ENCODE data around the gene TRPM3. TPM values are rescaled to one million over a fixed set of nuclear protein-coding genes. Genes with fewer than 3 reads are reported as not detected.

TRPM3 gene
- total RNA-seq, 1 experiment from 2014 or later = not detected

- no peak for DNase-seq (ENCODE audit: low read depth, low spot score)
- CTCF ChIA-PET = no interaction called here
Observed at GRCh38 chr9:71036501-71036900, 84.9 kb downstream of the TRPM3 start.

GRCh38 chr9:71032779-71033178, 88.6 kb downstream of the TRPM3 start:
- POLR2A ChIA-PET = no interaction called here
- DNase-seq (ENCODE audit: low read depth, low spot score) (no peak), ATAC-seq (no peak)
- CTCF ChIA-PET = no interaction called here
- no peaks in the 10 kb centered on the region for H3K27me3 ChIP-seq (ENCODE audit: control insufficient read depth, insufficient read depth, low read length)
- in situ Hi-C loops (cut with HindIII; ENCODE audit: low pct_unique_long_range_greater_than_20kb, low sequenced_read_pairs) = no loop called here
- no peaks in the 10 kb centered on the region for H3K36me3 ChIP-seq (ENCODE audit: control insufficient read depth, insufficient read depth, low read length)
- no peak overlapping the region for H3K4me3 ChIP-seq (ENCODE audit: low read depth in 2 of 2, low read length in 2 of 2)
- H3K27ac ChIP-seq (ENCODE audit: low read length) = no peak overlapping the region
- BruUV-seq (replicated peaks) = no TSS peak
- no peaks in the 10 kb centered on the region for H3K4me1 ChIP-seq (ENCODE audit: control insufficient read depth, insufficient read depth, low read length)
- no peaks in the 10 kb centered on the region for H3K9me3 ChIP-seq (ENCODE audit: control insufficient read depth, insufficient read depth, low read depth, low read length)
- intact Hi-C loops (cut with micrococcal nuclease; ENCODE audit: unreplicated experiment) = no loop called here
- TF ChIP-seq TCF7L2 (IDR thresholded peaks at IDR 0.05; ENCODE audit: low read depth, low read length) (no peak), REST (IDR thresholded peaks at IDR 0.05; ENCODE audit: insufficient read depth in 1 of 2, low read depth in 2 of 2, low read length in 1 of 2) (no peak), POLR2AphosphoS5 (IDR thresholded peaks at IDR 0.05; ENCODE audit: low read depth, low read length) (no peak), CTCF (IDR thresholded peaks at IDR 0.05) (no peak), SIN3A (IDR thresholded peaks at IDR 0.05; ENCODE audit: borderline replicate concordance, insufficient read depth, low read depth, low read length) (no peak)

More at GRCh38 chr9:71036501-71036900, 84.9 kb downstream of the TRPM3 start:
- POLR2A ChIA-PET = no interaction called here
- Histone ChIP-seq H3K4me3 (ENCODE audit: low read depth in 2 of 2, low read length in 2 of 2) (no peak overlapping the region), H3K9me3 (ENCODE audit: control insufficient read depth, insufficient read depth, low read depth, low read length) (no peaks in the 10 kb centered on the region), H3K36me3 (ENCODE audit: control insufficient read depth, insufficient read depth, low read length) (no peaks in the 10 kb centered on the region), H3K27ac (ENCODE audit: low read length) (no peak overlapping the region), H3K4me1 (ENCODE audit: control insufficient read depth, insufficient read depth, low read length) (no peaks in the 10 kb centered on the region), H3K27me3 (ENCODE audit: control insufficient read depth, insufficient read depth, low read length) (no peaks in the 10 kb centered on the region)
- TF ChIP-seq REST (IDR thresholded peaks at IDR 0.05; ENCODE audit: insufficient read depth in 1 of 2, low read depth in 2 of 2, low read length in 1 of 2) (no peak), TCF7L2 (IDR thresholded peaks at IDR 0.05; ENCODE audit: low read depth, low read length) (no peak)
- no TSS peak for BruUV-seq (replicated peaks)
- intact Hi-C loops (cut with micrococcal nuclease; ENCODE audit: unreplicated experiment) (no loop called here), in situ Hi-C loops (cut with HindIII; ENCODE audit: low pct_unique_long_range_greater_than_20kb, low sequenced_read_pairs) (no loop called here)
- ATAC-seq = no peak

Data from Panc1 (cell line).